GM19238 (cell line): ENCODE results near the gene ASRGL1.
"Not testable (repeated sequence)": the region's sequence is repeated elsewhere in the genome, so short reads cannot be mapped to it uniquely, and the experiment has no call there.

Source experiments
- DNase-seq: peaks from one replicate; pipeline ENCODE4 v3.0.0; 2011; ENCODE audit warnings: low spot score; ENCODE audit not compliant: insufficient read length

ASRGL1 gene

DNA sequence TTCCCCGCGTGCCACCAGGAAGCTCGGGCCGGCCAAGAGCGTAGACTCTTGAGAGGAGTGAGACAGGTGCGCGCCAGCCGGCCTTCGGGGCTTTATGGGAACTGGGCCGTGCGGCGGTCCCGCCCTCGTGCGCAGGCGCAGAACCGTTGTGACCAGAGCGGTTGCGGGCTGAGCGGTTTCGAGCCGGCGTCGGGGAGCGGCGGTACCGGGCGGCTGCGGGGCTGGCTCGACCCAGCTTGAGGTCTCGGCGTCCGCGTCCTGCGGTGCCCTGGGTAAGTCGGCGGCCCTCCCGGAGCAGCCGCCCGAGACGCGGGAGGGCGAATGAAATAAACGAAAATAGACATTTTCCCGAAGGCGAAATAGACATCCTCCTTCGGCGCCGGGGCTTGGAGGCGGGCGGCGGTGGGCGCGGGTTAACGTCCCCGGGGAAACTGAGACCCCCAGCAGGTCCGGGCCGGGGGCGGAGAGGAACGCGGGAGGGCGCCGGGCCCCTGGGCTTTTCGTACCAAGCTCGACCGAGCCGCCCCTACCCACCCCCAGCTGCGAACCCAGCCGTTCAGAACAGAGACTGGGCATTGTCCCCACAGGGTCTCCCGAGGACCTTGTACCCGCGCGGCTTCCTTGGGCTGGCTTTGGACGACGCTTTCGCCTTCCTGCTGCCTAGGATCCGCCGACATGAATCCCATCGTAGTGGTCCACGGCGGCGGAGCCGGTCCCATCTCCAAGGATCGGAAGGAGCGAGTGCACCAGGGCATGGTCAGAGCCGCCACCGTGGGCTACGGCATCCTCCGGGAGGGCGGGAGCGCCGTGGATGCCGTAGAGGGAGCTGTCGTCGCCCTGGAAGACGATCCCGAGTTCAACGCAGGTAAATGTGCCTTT is at the start of gene ASRGL1:
TSS of gene ASRGL1 (plus strand) at position 146 of the 879 bp plus-strand sequence. CDS start at position 676, 530 bp downstream.
- DNase-seq, result peak; percentile 58

GRCh38 chr11:62295504-62295903 is 41.7 kb upstream of the ASRGL1 start:
- no peak for DNase-seq

DNA sequence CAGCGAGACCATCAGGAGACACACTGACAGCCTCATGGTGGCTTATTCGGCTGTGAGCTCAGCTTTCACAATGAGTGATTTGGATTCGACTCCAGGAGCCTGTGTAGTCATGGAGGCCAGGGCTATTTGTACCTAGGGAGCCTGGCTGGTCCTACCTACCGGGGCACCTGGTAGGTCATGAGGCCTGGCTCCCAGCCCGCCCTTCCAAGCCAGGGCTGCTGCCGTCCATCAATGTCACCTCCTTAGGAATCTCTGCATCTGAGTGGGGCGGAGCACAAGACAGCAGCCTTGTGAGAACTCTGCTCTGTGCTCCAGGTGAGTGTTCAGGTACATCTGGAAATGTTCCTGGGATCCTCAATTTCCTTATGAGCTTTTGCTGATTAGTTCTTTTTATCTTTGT is 38.3 kb upstream of the ASRGL1 start, which contains the start of gene SCGB1D4:
TSS of gene SCGB1D4 (minus strand) at position 101 of the 400 bp plus-strand sequence. CDS start at position 36, 65 bp downstream.
- DNase-seq, result no peak

DNA sequence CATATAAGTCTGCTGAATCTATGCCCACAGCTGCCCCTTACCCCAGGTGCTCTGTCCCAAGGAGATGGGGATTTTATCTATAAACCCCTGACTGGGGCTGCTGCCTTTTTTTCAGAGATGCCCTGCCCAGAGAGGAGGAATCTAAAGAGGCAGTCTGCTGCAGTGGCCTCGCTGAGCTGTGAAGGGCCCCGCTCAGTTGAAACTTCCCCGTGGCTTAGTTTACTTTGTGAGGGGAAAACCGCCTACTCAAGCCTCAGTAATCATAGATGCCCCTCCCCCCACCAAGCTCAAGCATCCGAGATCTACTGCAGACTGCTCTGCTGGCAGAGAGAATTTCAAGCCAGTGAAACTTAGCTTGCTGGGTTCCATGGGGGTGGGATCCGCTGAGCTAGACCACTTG is 31.0 kb upstream of the ASRGL1 start:
- no peak for DNase-seq

GRCh38 chr11:62307950-62308349 is 29.3 kb upstream of the ASRGL1 start:
- DNase-seq, result no peak

DNA sequence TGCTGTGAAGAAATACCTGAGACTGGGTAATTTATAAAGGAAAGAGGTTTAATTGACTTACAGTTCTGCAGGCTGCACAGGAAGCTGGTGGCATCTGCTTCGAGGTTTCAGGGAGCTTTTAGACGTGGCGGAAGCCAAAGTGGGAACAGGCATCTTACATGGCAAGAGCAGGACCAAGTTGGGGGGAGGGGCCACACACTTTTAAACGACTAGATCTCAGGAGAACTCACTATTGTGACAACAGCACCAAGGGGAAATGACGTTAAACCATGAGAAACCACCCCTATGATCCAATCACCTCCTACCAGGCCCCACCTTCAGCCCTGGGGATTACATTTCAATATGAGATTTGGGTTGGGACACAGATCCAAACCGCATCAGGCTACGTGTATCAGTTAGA is 27.3 kb upstream of the ASRGL1 start:
- no peak for DNase-seq

GRCh38 chr11:62315431-62315830 is 21.8 kb upstream of the ASRGL1 start:
- DNase-seq, result no peak

DNA sequence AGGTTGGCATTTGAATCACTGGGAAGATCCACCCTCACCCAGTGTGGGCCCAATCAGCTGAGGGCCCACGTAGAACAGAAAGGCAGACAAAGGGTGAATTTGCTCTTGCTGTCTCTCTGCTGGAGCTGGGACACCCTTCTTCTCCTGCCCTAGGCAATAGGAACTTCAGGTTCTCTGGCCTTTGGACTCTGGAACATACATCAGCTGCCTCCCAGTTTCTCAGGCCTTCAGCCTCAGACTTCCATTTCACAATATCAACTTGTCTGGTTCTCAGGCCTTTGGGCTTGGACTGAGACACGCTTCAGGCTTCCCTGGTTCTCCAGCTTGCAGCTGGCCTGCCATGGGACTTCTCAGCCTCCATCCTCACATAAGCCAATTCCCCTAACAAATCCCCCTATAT is 14.7 kb upstream of the ASRGL1 start:
- no peak for DNase-seq

DNA sequence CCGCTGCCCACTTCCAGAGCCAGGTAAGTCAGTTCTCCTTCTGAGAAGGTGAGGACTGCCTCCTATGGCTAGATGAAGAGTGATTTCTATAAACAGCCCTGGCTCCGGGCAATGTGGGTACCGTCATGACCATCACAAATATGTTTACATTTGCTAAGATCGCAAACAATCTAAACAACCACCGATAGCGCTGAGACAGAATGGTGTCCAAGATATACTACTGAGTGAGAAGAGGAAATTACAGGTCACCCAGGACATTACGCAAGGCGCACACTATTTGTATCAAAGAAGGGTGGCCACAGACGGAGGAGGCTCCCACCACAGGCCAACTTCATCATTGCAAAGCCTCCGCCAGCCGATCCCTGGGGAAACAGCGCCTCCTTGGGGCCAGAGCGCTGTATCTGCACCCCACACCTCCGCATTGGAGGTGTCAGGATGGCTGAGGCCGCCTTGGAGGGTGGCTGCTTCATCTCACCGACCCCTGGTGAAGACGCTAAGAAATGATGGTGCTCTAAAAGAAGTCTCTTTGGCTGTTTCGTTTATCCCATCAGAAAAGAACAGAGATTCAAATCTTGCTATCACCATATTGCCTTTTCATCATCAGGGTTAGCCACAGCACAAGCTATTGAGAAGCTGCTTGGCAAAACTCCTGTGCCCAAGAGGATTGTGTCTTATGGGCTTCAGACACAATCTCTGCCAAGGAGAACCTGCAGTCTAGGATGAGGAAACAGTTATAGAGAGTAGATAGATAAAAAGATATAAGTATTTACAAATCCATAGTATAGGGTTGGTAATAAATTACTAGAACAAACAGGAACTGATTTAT is 12.3 kb upstream of the ASRGL1 start:
- peak; percentile 22 for DNase-seq

DNA sequence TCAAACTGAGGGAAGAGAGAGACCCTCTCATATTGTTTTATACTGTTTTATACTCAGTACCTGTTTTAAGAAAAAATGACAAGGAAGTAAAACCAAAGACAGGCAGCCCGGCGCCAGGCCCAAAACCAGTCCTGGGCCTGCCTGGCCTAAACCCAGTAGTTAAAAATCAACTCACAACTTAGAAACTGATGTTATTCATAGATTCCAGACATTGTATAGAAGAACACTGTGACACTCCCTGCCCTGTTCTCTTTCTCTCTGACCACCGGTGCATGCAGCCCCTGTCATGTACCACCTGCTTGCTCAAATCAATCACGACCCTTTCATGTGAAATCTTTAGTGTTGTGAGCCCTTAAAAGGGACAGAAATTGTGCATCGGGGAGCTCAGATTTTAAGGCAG is 11.5 kb upstream of the ASRGL1 start:
- DNase-seq, result not testable (repeated sequence)

GRCh38 chr11:62326719-62327118 is 10.5 kb upstream of the ASRGL1 start:
- not testable (repeated sequence) for DNase-seq

DNA sequence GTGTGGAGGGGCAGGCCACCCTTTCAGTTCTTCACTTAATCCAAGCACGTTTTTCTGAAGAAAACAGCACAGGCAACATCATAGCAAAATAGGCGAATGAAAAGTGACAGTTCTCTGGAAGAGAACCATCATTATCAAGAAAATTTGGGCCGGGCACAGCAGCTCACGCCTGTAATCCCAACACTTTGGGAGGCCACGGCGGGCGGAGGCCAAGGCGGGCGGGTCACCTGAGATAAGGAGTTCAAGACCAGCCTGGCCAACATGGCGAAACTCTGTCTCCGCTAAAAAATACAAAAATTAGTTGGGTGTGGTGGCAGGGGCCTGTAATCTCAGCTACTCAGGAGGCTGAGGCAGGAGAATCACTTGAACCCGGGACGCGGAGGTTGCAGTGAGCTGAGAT is 9.7 kb upstream of the ASRGL1 start:
- DNase-seq, result not testable (repeated sequence)

- not testable (repeated sequence) for DNase-seq
These were observed 6.0 kb upstream of the ASRGL1 start for GRCh38 chr11:62331264-62331663.

DNA sequence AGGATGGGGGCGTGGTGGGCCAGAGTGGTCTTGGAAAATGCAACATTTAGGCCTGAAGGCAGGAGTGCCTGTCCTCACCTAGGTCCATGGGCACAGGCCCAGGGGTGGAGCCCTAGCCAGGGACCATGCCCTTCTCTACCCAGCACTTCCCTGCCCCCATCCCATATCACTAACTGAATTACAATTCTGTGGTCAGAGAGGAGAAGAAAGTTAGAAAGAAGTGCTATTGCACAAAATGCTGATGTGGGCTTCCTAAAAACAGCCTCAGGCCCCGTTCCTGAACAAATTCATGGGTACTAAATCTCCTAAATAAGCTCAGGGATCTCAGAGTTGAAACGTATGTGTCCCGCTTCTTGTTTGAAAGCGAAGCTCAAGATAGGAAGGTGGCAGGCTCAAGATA is 3.5 kb upstream of the ASRGL1 start:
- DNase-seq, result no peak

DNA sequence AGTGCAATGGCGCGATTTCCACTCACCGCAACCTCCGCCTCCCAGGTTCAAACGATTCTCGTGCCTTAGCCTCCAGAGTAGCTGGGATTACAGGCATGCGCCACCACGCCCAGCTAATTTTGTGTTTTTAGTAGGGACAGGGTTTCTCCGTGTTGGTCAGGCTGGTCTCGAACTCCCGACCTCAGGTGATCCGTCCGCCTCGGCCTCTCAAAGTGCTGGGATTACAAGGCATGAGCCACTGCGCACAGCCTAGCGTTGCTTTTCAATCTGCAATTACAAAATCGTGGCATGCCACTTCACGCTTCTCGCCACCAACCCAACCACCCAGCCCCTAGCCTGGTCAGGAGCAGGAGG is 322 bp upstream of the ASRGL1 start:
- not testable (repeated sequence) for DNase-seq

GRCh38 chr11:62338218-62338617 is 970 bp downstream of the ASRGL1 start:
- no peak for DNase-seq

DNA sequence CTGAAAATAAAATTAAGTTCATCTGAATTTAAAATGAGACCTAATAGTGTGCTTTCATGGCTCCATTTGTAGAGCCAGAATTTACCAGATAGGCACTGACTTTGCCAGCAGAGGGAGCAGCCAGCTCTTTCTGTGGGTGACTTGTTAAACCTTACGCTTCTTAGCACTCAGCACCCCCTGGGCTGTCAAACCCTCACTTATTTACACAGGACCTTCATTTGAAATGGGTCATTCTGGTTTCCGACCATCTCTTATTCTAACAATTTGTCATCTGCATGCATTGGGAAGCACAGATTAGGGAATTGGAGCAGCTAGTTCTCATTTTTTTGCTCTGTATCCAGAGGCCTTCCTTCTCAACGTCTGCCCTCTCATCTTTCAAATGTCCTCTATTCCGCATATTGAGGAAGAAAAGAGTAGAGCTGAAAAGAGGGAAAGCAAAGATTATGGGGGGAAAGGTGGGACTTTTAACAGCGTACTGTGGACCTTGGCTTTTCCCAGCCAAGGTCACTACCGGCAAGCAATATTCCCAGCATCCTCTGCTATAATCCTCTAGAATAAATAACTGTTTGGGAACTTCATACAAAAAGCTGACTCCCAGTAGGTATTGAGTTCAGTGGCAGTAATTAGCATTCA is 3.1 kb downstream of the ASRGL1 start:
- DNase-seq, result peak; percentile 16

DNA sequence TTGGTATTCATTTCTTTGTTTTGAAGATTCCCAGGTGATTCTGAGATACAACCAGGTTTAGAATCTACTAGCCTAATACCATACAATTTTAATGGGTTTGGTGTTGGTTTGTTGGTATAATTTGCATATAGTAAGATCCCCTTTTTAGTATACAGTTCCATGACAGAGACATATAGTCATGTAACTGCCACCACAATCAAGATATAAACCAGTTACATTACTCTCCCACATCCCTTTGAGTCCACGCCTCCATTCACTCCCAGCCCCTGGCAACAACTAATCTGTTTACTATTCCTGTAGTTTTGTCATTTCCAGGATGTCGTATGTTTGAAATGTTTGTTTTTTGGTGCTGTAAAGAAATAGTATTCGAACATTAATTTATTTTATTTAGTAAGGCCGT is 4.3 kb downstream of the ASRGL1 start:
- no peak for DNase-seq

DNA sequence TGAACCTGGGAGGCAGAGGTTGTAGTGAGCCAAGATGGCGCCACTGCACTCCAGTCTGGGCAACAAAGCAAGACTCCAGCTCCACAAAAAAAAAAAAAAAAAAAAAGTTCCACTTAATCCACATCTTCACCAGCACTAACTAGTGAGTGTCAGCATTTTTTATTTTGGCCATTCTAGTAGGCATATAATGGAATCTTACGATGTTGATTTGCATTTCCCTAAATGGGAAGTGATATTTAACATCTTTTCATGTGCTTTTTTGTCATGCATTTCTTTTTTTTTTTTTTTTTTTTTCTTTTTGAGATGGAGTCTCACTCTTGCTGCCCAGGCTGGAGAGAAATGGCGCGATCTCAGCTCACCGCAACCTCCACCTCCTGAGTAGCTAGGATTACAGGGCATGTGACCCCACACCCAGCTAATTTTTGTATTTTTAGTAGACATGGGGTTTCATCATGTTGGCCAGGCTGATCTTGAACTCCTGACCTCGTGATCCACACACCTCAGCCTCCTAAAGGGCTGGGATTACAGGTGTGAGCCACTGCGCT is 6.5 kb downstream of the ASRGL1 start:
- DNase-seq, result not testable (repeated sequence)

DNA sequence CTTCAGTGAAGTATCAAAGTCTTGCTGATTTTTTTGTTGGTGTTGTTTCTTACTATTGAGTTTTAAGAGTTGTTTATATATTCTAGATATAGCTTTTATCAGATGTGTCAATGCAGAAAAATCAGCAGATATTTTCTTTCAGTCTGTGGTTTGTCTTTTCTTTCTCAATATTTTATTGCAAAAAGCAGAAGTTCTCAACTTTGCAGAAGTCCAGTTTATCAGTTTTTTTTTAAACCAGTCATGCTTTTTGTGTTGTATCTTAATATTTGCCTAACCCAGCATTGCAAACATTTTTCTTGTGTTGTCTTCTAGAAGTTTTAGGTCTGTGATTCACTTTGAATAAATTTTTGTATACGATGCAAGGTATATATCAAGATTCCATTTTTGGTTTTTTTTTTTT is 7.0 kb downstream of the ASRGL1 start:
- DNase-seq, result no peak

DNA sequence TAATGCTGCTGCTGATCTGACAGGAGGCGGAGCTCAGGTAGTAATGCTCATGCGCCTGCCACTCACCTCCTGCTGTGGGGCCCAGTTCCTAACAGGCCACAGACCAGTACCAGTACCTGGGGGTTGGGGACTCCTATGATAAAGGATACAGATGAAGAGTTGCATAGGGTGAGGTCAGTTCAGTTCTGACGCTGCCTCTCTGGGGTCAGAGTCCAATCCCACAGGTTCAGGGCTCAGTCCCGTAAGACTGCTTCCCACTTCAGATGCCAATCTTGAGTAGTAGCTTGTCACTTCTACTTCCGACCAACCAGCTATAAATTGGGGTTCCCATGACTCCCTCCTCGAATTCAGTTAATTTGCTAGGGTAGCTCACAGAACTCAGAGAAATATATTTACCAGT is 8.6 kb downstream of the ASRGL1 start:
- DNase-seq, result no peak
